GM12872 (cell line): ENCODE results near the gene ATXN7L3.

Experiments
- CTCF ChIP-seq: IDR thresholded peaks from 3 replicates; pipeline ENCODE4 v1.5.1; 2011; ENCODE audit warnings: low read depth, mild to moderate bottlenecking, low read length, moderate library complexity; ENCODE audit not compliant: insufficient read depth

The ATXN7L3 gene

DNA sequence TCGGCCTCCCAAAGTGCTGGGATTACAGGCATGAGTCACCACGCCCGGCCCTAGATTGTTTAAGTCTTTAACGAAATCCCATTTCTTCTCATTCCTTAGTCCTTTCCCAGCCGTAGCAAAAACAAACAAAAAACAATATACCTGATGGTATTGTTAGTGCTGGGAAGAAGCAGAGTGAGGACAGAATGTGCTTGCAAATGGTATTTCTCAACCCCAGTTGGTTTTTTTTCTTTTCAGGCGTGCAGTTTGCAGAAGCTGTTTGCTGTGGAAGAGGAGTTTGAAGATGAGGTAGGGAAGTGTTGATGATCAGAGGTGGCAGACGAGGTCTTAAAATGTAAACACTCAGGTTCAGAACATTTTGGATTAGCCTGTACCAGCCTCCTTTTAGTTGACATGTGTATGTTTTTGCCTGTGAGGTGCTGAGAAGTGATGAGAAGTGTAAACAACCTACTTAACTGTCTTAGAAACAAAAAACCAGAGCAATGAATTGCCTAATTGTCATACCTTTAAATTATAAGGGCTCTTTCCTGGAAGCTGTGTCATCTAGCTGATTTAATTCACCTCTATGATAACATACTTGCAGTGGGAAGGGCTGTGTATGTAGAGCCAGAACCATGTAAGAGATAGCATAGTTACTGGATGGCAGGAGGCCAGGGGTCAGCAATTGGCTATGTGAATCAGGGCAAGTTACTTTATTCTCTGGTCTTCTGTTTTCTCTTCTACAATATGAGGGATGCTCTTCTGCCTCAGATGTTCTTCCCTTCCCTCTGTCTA lies 54.5 kb downstream of the ATXN7L3 start:
- TF ChIP-seq CTCF, result no peak
